GM21423 (cell line): ENCODE results near the gene SLC1A3.
"Not testable (repeated sequence)": the region's sequence is repeated elsewhere in the genome, so short reads cannot be mapped to it uniquely, and the experiment has no call there.

Experiments
- ATAC-seq: cut with Tn5 transposase; IDR thresholded peaks from one replicate; pipeline ENCODE4 v1.9.1; 2021; ENCODE audit warnings: mild to moderate bottlenecking, moderate library complexity; ENCODE audit not compliant: unreplicated experiment

Gene SLC1A3

GRCh38 chr5:36606428-36607113, at the start of gene SLC1A3:
Gene SLC1A3 (plus strand): TSS chr5:36606606. CDS start chr5:36608424, 1,818 bp downstream.
- peak; percentile 89 for ATAC-seq

- no peak for ATAC-seq
These were observed 47.8 kb upstream of the SLC1A3 start for GRCh38 chr5:36558641-36559040.

GRCh38 chr5:36561601-36562000, 44.8 kb upstream of the SLC1A3 start:
- no peak for ATAC-seq

- no peak for ATAC-seq
These were observed 36.9 kb upstream of the SLC1A3 start for GRCh38 chr5:36569491-36569890.

- no peak for ATAC-seq
These were observed 35.9 kb upstream of the SLC1A3 start for GRCh38 chr5:36570301-36571095.

GRCh38 chr5:36571401-36572042, 34.9 kb upstream of the SLC1A3 start:
- no peak for ATAC-seq

GRCh38 chr5:36573438-36573837, 33.0 kb upstream of the SLC1A3 start:
- ATAC-seq: no peak

- no peak for ATAC-seq
These were observed 31.0 kb upstream of the SLC1A3 start for GRCh38 chr5:36575361-36575781.

GRCh38 chr5:36576721-36577120, 29.7 kb upstream of the SLC1A3 start:
- no peak for ATAC-seq

- ATAC-seq: not testable (repeated sequence)
These were observed 26.5 kb upstream of the SLC1A3 start for GRCh38 chr5:36579858-36580257.

GRCh38 chr5:36581070-36581469, 25.3 kb upstream of the SLC1A3 start:
- no peak for ATAC-seq

- no peak for ATAC-seq
These were observed 22.2 kb upstream of the SLC1A3 start for GRCh38 chr5:36584009-36584875.

GRCh38 chr5:36585701-36586100, 20.7 kb upstream of the SLC1A3 start:
- no peak for ATAC-seq

GRCh38 chr5:36587354-36587753, 19.1 kb upstream of the SLC1A3 start:
- no peak for ATAC-seq

GRCh38 chr5:36589735-36590134, 16.7 kb upstream of the SLC1A3 start:
- ATAC-seq: not testable (repeated sequence)

GRCh38 chr5:36590513-36591286, 15.7 kb upstream of the SLC1A3 start:
- ATAC-seq: no peak

GRCh38 chr5:36593867-36594266, 12.5 kb upstream of the SLC1A3 start:
- no peak for ATAC-seq

- no peak for ATAC-seq
These were observed 10.2 kb upstream of the SLC1A3 start for GRCh38 chr5:36596247-36596646.

- no peak for ATAC-seq
These were observed 9.7 kb upstream of the SLC1A3 start for GRCh38 chr5:36596756-36597155.

- ATAC-seq: no peak
These were observed 8.4 kb upstream of the SLC1A3 start for GRCh38 chr5:36598045-36598444.
